Measurements from ENCODE around the gene EHD4.

DNA sequence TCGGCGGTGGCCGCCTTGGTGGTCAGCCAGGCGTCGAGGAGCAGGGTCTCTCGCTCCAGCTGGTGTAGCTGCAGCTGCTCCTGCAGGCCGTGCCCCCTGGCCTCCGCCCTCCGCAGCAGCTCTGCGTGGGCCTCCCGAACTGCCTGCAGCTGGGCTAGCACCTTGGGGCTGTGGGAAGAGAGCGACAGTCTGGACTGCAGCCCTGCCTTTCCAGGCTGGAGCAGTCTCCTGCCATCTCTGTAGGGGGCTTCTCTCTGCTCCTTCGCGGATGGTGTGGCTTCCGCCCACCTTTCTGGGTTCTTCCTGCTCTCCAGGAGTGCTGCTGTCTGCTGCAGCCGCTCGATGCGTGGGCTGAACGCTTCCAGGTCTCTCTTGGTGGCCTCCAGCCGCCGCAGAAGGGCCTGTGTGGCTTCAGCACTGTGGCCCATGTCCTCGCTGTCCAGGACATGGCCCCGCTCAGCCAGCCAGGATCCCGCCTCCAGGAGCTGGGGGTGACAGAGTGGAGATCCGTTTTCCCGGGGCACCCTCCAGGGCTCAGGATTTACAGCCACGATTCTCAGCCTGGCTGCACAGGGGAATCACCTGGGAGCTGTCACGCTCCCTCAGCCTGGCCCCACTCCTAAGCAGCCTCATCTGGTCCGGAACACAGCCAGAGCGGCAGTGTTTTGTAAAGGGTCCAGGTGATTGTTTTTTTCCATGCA, 116.9 kb downstream of the EHD4 start:
- TF ChIP-seq, protein P1, sequence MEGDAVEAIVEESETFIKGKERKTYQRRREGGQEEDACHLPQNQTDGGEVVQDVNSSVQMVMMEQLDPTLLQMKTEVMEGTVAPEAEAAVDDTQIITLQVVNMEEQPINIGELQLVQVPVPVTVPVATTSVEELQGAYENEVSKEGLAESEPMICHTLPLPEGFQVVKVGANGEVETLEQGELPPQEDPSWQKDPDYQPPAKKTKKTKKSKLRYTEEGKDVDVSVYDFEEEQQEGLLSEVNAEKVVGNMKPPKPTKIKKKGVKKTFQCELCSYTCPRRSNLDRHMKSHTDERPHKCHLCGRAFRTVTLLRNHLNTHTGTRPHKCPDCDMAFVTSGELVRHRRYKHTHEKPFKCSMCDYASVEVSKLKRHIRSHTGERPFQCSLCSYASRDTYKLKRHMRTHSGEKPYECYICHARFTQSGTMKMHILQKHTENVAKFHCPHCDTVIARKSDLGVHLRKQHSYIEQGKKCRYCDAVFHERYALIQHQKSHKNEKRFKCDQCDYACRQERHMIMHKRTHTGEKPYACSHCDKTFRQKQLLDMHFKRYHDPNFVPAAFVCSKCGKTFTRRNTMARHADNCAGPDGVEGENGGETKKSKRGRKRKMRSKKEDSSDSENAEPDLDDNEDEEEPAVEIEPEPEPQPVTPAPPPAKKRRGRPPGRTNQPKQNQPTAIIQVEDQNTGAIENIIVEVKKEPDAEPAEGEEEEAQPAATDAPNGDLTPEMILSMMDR (conservative IDR thresholded peaks at IDR 0.05): no peak
- TF ChIP-seq ZFX (IDR thresholded peaks at IDR 0.05): no peak
